ENCODE results near the gene DUSP12.
"Not testable (repeated sequence)": the region's sequence is repeated elsewhere in the genome, so short reads cannot be mapped to it uniquely, and the experiment has no call there.

DUSP12 gene

DNA sequence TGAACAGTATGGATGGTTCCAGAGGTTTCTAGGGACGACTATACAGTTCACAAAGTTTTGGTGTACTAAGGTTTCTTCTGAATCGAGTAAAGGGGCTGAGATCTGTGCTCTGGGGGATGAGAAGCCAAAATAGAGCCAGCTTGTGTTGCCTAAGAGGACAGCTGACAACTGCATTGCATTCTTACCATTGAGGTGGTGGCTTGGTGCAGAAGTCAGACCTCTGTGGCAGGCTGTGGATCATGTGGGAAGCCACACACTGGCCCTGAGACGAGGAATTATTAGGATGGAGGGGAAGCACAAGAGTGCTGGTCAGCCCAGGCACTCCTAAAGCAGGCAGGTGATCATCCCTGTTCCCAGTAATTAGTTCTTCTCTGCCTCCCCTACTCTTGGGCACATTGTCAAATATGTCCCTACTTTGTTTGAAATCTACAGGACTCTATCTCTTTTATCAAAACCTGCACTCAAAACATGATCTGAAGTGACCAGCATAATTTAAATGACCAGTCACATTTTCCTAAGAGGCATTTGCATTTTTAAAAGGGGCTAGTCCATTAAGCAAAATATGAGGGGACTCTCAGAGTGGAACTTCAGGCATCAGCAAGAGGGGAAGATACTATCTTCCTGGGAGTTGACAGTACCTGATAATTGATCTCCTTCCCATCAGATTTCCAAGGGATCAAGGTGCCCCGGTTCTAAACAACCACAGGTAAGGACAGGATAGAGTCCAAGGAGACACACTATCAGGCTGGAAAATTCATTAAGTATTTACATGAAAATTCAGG is 28.4 kb upstream of the DUSP12 start, which contains the start of gene FCRLB:
TSS of gene FCRLB (plus strand) at position 589 of the 782 bp plus-strand sequence. CDS start 1,129 bp downstream, outside the sequence.
- TF ChIP-seq, protein P1, sequence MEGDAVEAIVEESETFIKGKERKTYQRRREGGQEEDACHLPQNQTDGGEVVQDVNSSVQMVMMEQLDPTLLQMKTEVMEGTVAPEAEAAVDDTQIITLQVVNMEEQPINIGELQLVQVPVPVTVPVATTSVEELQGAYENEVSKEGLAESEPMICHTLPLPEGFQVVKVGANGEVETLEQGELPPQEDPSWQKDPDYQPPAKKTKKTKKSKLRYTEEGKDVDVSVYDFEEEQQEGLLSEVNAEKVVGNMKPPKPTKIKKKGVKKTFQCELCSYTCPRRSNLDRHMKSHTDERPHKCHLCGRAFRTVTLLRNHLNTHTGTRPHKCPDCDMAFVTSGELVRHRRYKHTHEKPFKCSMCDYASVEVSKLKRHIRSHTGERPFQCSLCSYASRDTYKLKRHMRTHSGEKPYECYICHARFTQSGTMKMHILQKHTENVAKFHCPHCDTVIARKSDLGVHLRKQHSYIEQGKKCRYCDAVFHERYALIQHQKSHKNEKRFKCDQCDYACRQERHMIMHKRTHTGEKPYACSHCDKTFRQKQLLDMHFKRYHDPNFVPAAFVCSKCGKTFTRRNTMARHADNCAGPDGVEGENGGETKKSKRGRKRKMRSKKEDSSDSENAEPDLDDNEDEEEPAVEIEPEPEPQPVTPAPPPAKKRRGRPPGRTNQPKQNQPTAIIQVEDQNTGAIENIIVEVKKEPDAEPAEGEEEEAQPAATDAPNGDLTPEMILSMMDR (IDR thresholded peaks at IDR 0.05; ENCODE audit: low read depth, low read length, missing control alignments): no peak
- DNase-seq: no peak
- Histone ChIP-seq H3K27me3 (replicated peaks) (no peaks in the 10 kb centered on the region), H3K36me3 (replicated peaks) (no peaks in the 10 kb centered on the region), H3K27ac (peak within 1 kb of the TSS; percentile 38), H3K4me3 (ENCODE audit: low read depth, low read length) (no peak within 1 kb of the TSS)
- in situ Hi-C loops (cut with HindIII; ENCODE audit: low pct_ligation_motif_present, low sequenced_read_pairs): no loop called here

DNA sequence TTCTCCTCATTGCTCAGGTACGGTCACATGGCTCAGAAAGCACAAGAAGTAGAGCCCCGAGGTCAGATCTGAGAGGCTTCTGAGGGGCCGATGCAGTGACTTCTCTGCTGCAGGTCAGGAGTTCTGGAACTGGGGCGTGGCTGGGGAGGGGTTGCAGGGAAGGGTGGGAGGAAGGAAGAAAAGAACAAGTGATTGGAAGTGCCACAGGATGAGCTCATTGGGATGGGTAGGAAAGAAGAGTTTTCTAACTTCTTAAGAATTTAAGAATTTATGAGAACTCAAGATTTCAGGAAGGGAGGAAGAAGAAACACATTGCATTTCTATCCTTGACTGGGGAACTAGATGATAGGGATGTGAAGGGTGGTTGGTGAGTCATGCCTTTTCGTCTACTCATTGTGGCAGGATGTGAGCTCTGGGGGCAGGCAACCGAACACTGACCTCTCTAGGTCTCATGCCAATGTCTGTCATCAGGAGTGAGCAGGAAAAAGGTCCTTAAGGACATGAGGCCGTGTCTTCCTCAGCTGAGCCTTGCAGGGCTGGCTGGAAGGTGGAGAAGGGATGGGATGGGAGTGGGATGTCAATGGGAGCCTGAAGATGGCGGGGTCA is 27.7 kb upstream of the DUSP12 start:
- Histone ChIP-seq H3K27me3 (replicated peaks) (no peaks in the 10 kb centered on the region), H3K27ac (peak overlapping the region; percentile 38), H3K4me3 (ENCODE audit: low read depth, low read length) (no peak overlapping the region), H3K36me3 (replicated peaks) (no peaks in the 10 kb centered on the region)
- peak; percentile 86 for DNase-seq
- TF ChIP-seq, protein P1 (IDR thresholded peaks at IDR 0.05; ENCODE audit: low read depth, low read length, missing control alignments): no peak
- in situ Hi-C loops (cut with HindIII; ENCODE audit: low pct_ligation_motif_present, low sequenced_read_pairs): no loop called here

- H3K27me3 ChIP-seq (replicated peaks): no peaks in the 10 kb centered on the region
- in situ Hi-C loops (cut with HindIII; ENCODE audit: low pct_ligation_motif_present, low sequenced_read_pairs): no loop called here
- DNase-seq: no peak
Observed at GRCh38 chr1:161722406-161722805, 27.2 kb upstream of the DUSP12 start.

DNA sequence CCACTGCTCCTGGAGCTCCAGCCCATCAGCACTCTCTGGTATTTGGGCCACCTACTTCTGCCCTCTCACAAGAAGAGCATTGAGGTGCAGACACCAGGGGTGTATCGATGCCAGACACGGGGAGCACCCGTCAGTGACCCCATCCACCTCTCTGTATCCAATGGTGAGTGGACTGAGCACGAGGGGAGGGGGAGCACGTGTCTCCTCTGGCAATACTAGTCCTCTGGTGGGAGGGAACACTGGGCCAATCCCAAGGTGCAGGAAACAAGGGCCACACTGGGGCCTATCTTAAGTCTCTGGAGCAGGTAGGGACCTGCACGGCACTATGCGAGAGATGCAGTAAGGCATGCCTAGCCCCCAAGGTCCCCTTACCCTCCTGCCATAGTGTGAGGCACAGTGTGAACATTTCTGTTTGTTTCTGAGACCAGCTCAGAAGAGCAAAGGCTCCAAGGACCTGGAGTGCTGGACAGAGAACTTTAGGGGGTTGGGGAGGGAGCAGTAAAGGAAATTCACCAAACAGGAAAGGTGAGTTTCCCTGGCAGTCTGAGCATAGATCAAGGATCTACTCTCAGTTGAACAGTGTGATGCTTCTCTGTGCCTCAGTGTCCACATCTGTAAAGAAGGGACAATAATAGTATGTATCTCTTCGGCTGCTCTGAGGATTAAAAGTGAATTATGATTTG is 26.0 kb upstream of the DUSP12 start:
- Histone ChIP-seq H3K4me3 (ENCODE audit: low read depth, low read length) (no peak overlapping the region), H3K36me3 (replicated peaks) (no peaks in the 10 kb centered on the region), H3K27ac (no peak overlapping the region), H3K27me3 (replicated peaks) (no peaks in the 10 kb centered on the region)
- no peak for DNase-seq
- in situ Hi-C loops (cut with HindIII; ENCODE audit: low pct_ligation_motif_present, low sequenced_read_pairs): no loop called here
- TF ChIP-seq, protein P1 (IDR thresholded peaks at IDR 0.05; ENCODE audit: low read depth, low read length, missing control alignments): no peak

More at GRCh38 chr1:161722406-161722805, 27.2 kb upstream of the DUSP12 start:
- H3K4me3 ChIP-seq (ENCODE audit: low read depth, low read length): no peak overlapping the region
- no peaks in the 10 kb centered on the region for H3K36me3 ChIP-seq (replicated peaks)
- peak overlapping the region; percentile 38 for H3K27ac ChIP-seq
- TF ChIP-seq, protein P1 (IDR thresholded peaks at IDR 0.05; ENCODE audit: low read depth, low read length, missing control alignments): no peak

DNA sequence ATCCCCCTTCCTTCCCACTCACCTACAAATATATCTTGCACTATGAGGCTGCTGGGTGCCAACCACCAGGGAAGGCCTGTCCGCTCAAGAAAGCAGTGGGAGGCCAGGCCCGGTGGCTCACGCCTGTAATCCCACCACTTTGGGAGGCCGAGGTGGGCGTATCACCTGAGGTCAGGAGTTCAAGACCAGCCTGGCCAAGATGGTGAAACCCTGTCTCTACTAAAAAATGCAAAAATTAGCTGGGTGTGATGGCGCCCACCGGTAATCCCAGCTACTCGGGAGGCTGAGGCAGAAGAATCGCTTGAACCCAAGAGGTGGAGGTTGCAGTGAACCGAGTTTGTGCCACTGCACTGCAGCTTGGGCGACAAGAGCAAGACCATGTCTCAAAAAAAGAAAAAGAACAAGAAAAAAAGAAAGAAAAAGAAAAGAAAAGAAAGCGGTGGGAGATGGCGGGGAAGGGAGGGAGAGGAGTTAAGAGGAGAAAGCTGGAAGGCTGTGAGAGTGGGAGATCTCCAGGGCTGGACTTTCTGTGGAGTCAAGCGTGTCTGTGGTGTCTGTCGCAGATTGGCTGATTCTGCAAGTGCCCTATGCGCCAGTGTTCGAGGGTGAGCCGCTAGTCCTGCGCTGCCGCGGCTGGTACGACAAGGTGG is 24.2 kb upstream of the DUSP12 start:
- H3K27ac ChIP-seq; H3K36me3 ChIP-seq (replicated peaks); H3K27me3 ChIP-seq (replicated peaks); in situ Hi-C loops (cut with HindIII; ENCODE audit: low pct_ligation_motif_present, low sequenced_read_pairs); DNase-seq: not testable (repeated sequence)
- peak overlapping the region; percentile 70 for H3K4me3 ChIP-seq (ENCODE audit: low read depth, low read length)
